HepG2 (cell line): Measurements from ENCODE around the gene NUBPL. TPM values are rescaled to one million over a fixed set of nuclear protein-coding genes. Genes with fewer than 3 reads are reported as not detected.

Source experiments
- ATAC-seq: fragments of 200-7000 bp; cut with Tn5 transposase; 3 replicates; pipeline ENCODE4 v1.9.1; 2020; ENCODE audit warnings: mild to moderate bottlenecking, moderate library complexity
- BruUV-seq: library from RNA; stranded (reverse); fragments of 400-500 nt; replicated peaks from 2 replicates; lab custom pipeline; 2021; lab: Mats Ljungman, UMichigan
- CTCF ChIA-PET: fragments of 300-600 bp; formaldehyde crosslinking; extraction: SDS; loops from one replicate; lab custom pipeline; 2021; ENCODE audit warnings: low total read pairs, inconsistent platforms, low intra/inter-chr PET ratio; lab: Yijun Ruan, JAX
- POLR2A ChIA-PET: fragments of 350-600 bp; sonication (Branson Sonifier 250); formaldehyde crosslinking; loops from one replicate; lab custom pipeline; 2020; ENCODE audit warnings: antibody characterized with exemption, inconsistent platforms; lab: Yijun Ruan, JAX
- DNase-seq: peaks from one replicate; pipeline ENCODE4 v3.0.0-alpha.2; 2015; ENCODE audit warnings: low spot score
- FAIRE-seq: peaks from 3 replicates; lab custom pipeline; 2011; peaks lifted over from hg19 to GRCh38; lab: Jason Lieb, UNC
- H2AFZ ChIP-seq: one replicate; pipeline ENCODE4 v1.6.1; 2011; ENCODE audit warnings: low read length, inconsistent platforms
- H3K27ac ChIP-seq: fragments of 300-600 bp; 3 replicates; pipeline ENCODE4 v1.8.0; 2011; ENCODE audit warnings: mixed run types, mild to moderate bottlenecking, mixed read lengths, low read length, inconsistent platforms; ENCODE audit not compliant: insufficient read depth; ENCODE audit errors: extremely low read length
- H3K27me3 ChIP-seq, 2 experiments: fragments of 200-600 bp in 1 of 2; 2 replicates in 1 of 2; 3 replicates in 1 of 2; pipeline versions ENCODE4 v1.6.0 to v1.8.0; 2011; ENCODE audit warnings: low read length in 2 of 2, mild to moderate bottlenecking in 2 of 2, moderate library complexity in 2 of 2, inconsistent platforms in 1 of 2; ENCODE audit not compliant: insufficient read depth in 2 of 2, control insufficient read depth in 1 of 2
- H3K36me3 ChIP-seq, 2 experiments: fragments of 200-600 bp in 1 of 2; replicated peaks in 1 of 2; 2 replicates in 1 of 2; 3 replicates in 1 of 2; pipeline versions ENCODE4 v1.5.1 to v1.8.0; 2011; ENCODE audit warnings: low read length in 2 of 2, inconsistent platforms in 1 of 2; ENCODE audit not compliant: insufficient read depth in 2 of 2, control insufficient read depth in 1 of 2
- H3K4me1 ChIP-seq: 2 replicates; pipeline ENCODE4 v1.5.1; 2012; ENCODE audit warnings: low read length, inconsistent platforms; ENCODE audit not compliant: insufficient read depth
- H3K4me2 ChIP-seq: 2 replicates; pipeline ENCODE4 v1.6.0; 2011; ENCODE audit warnings: low read depth, low read length, inconsistent platforms
- H3K4me3 ChIP-seq, 3 experiments: fragments of 200-600 bp in 1 of 3; sonication (generic), shearing (Covaris generic) in 1 of 3; replicated peaks in 1 of 3; 2 replicates each; pipeline ENCODE4 v1.5.1; 2011 to 2016; ENCODE audit warnings: low read length in 3 of 3, inconsistent platforms in 2 of 3, low read depth in 2 of 3, mild to moderate bottlenecking in 2 of 3, control low read depth in 1 of 3, mixed read lengths in 1 of 3; ENCODE audit not compliant: insufficient read depth in 1 of 3
- H3K79me2 ChIP-seq: one replicate; pipeline ENCODE4 v1.6.1; 2011; ENCODE audit warnings: low read length, inconsistent platforms; ENCODE audit not compliant: insufficient read depth
- H3K9ac ChIP-seq: 2 replicates; pipeline ENCODE4 v1.6.0; 2011; ENCODE audit warnings: mild to moderate bottlenecking, low read depth, low read length, inconsistent platforms; ENCODE audit not compliant: insufficient read depth
- H3K9me3 ChIP-seq: 2 replicates; pipeline ENCODE4 v1.5.1; 2012; ENCODE audit warnings: mild to moderate bottlenecking, low read length
- H4K20me1 ChIP-seq: 2 replicates; pipeline ENCODE4 v1.6.0; 2011; ENCODE audit warnings: inconsistent platforms, mild to moderate bottlenecking, low read length, moderate library complexity; ENCODE audit not compliant: insufficient read depth
- ARNT ChIP-seq: fragments of 450-650 bp; IDR thresholded peaks from 2 replicates; pipeline ENCODE4 v1.6.1; 2017
- CBX1 ChIP-seq: IDR thresholded peaks from one replicate; pipeline ENCODE4 v1.6.1; 2016; ENCODE audit warnings: antibody characterized with exemption, low read depth
- CREB3 ChIP-seq: sonication (generic); formaldehyde crosslinking; IDR thresholded peaks from 2 replicates; pipeline ENCODE4 v1.5.0; 2020; ENCODE audit warnings: missing genetic modification reagents
- CREM ChIP-seq, 2 experiments: sonication (generic) in 1 of 2; formaldehyde crosslinking in 1 of 2; IDR thresholded peaks; 2 replicates each; pipeline versions ENCODE4 v1.4.0 to v1.6.1; 2016 to 2020; ENCODE audit warnings: antibody characterized with exemption in 1 of 2, mild to moderate bottlenecking in 1 of 2, missing genetic modification reagents in 1 of 2
- ERF ChIP-seq: IDR thresholded peaks from 2 replicates; pipeline ENCODE4 v1.6.1; 2018; ENCODE audit warnings: missing biosample characterization, missing genetic modification reagents
- FOXA1 ChIP-seq, 2 experiments: fragments of 450-650 bp in 1 of 2; sonication (generic) in 1 of 2; formaldehyde crosslinking in 1 of 2; IDR thresholded peaks; 2 replicates each; pipeline versions ENCODE4 v1.4.0 to v1.6.1; 2016 to 2020; ENCODE audit warnings: missing genetic modification reagents in 1 of 2
- JUND ChIP-seq: sonication (generic); formaldehyde crosslinking; IDR thresholded peaks from 2 replicates; pipeline ENCODE4 v1.8.0; 2022; ENCODE audit warnings: mild to moderate bottlenecking, missing genetic modification reagents
- MTA1 ChIP-seq: sonication (generic); formaldehyde crosslinking; IDR thresholded peaks from 2 replicates; pipeline ENCODE4 v1.4.0; 2020; ENCODE audit warnings: missing genetic modification reagents, mild to moderate bottlenecking, borderline replicate concordance
- MYC ChIP-seq: sonication (generic); formaldehyde crosslinking; IDR thresholded peaks from 2 replicates; pipeline ENCODE4 v1.9.0; 2021; ENCODE audit warnings: missing genetic modification reagents, borderline replicate concordance
- PITX1 ChIP-seq: sonication (generic); formaldehyde crosslinking; IDR thresholded peaks from 2 replicates; pipeline ENCODE4 v1.5.1; 2020; ENCODE audit warnings: mild to moderate bottlenecking, missing genetic modification reagents
- REL ChIP-seq: sonication (generic); formaldehyde crosslinking; conservative IDR thresholded peaks from 2 replicates; pipeline ENCODE4 v1.8.0; 2022; ENCODE audit warnings: mild to moderate bottlenecking, missing genetic modification reagents, moderate library complexity
- RFXANK ChIP-seq: IDR thresholded peaks from 2 replicates; pipeline ENCODE4 v1.6.1; 2016
- SOX13 ChIP-seq, 3 experiments: fragments of 450-650 bp in 1 of 3; sonication (generic) in 1 of 3; formaldehyde crosslinking in 1 of 3; IDR thresholded peaks in 2 of 3; conservative IDR thresholded peaks in 1 of 3; 2 replicates each; pipeline versions ENCODE4 v1.5.0 to v1.6.1; 2016 to 2020; ENCODE audit warnings: antibody characterized with exemption in 1 of 3, mild to moderate bottlenecking in 1 of 3, missing compliant biosample characterization in 1 of 3, missing genetic modification reagents in 1 of 3, moderate library complexity in 1 of 3
- SRSF4 ChIP-seq: fragments of 200-400 bp; formaldehyde crosslinking; IDR thresholded peaks from one replicate; pipeline ENCODE4 v1.6.1; 2018; ENCODE audit warnings: mild to moderate bottlenecking, low read depth, low read length, moderate library complexity; ENCODE audit not compliant: poor library complexity, severe bottlenecking
- ZBTB21 ChIP-seq: sonication (generic); formaldehyde crosslinking; IDR thresholded peaks from 2 replicates; pipeline ENCODE4 v1.4.0; 2020; ENCODE audit warnings: missing genetic modification reagents
- ZNF674 ChIP-seq: sonication (generic); formaldehyde crosslinking; IDR thresholded peaks from 2 replicates; pipeline ENCODE4 v1.5.0; 2020; ENCODE audit warnings: low read depth, mild to moderate bottlenecking, missing genetic modification reagents
- WGBS: methylation state at CpG from one replicate; pipeline ENCODE4 v1.1.6; 2017; ENCODE audit warnings: low lambda C conversion rate; 5-methylcytosine and 5-hydroxymethylcytosine counted together
- in situ Hi-C: cut with HindIII; loops from 2 replicates; pipeline ENCODE4 v1.10.0; 2017; ENCODE audit warnings: low pct_unique_long_range_greater_than_20kb; ENCODE audit not compliant: extremely low pct_ligation_motif_present
- intact Hi-C: fragments of 100-400 bp; cut with micrococcal nuclease; formaldehyde crosslinking; loops from one replicate; pipeline ENCODE4 v1.10.0; 2022; ENCODE audit not compliant: unreplicated experiment
- polyA plus RNA-seq, 8 experiments: library from polyadenylated mRNA; depleted of rRNA in 3 of 8; stranded (reverse) in 7 of 8; unstranded in 1 of 8; fragments of >200 nt; fragmentation: Illumina TruSeq in 4 of 8; extraction: Trizol in 4 of 8; gene quantifications; 2 replicates each; pipeline versions ENCODE4 v1.2.1 to v1.2.3, GENCODE V29; 2011 to 2016; ENCODE audit warnings: low read depth in 4 of 8, missing spikeins in 1 of 8, mixed read lengths in 1 of 8; ENCODE audit not compliant: insufficient read depth in 1 of 8
- total RNA-seq, 5 experiments: library from RNA; depleted of rRNA; stranded (reverse); fragments of >200 nt; fragmentation: Illumina TruSeq; extraction: Trizol; gene quantifications; 2 replicates each; pipeline ENCODE4 v1.2.3, GENCODE V29; 2016; ENCODE audit warnings: low read depth in 1 of 5
- TF ChIP-seq, protein P1 (sequence below): sonication (generic); formaldehyde crosslinking; IDR thresholded peaks from 2 replicates; pipeline ENCODE4 v1.4.0; 2020; ENCODE audit warnings: missing genetic modification reagents, borderline replicate concordance
- TF ChIP-seq, protein P2 (sequence below): sonication (generic); formaldehyde crosslinking; IDR thresholded peaks from 2 replicates; pipeline ENCODE4 v1.5.0; 2020; ENCODE audit warnings: missing genetic modification reagents

Gene NUBPL
- total and polyA plus RNA-seq, 2 of the 13 experiments (the other 11 are each of a cell fraction or from before 2014, with no cell fraction given) = 21.3 to 44.1 TPM

GRCh38 chr14:31566456-31566855, 5.3 kb downstream of the NUBPL start:
- Histone ChIP-seq H3K9ac (no peak overlapping the region), H3K27me3 (no peaks in the 10 kb centered on the region; a peak in 1 of 5 replicates), H3K4me3 (no peak overlapping the region), H2AFZ (no peak overlapping the region), H3K79me2 (peaks cover 14% of the 10 kb centered on the region), H3K4me2 (no peak overlapping the region), H3K27ac (no peak overlapping the region), H3K36me3 (peaks cover 11 to 20% of the 10 kb centered on the region in 2 experiments; a peak in 4 of 5 replicates), H4K20me1 (no peaks in the 10 kb centered on the region), H3K4me1 (peaks cover 22% of the 10 kb centered on the region), H3K9me3 (no peaks in the 10 kb centered on the region)
- in situ Hi-C loops = no loop called here
- BruUV-seq = no TSS peak
- DNase-seq = no peak
- no peak for TF ChIP-seq ERF (CRISPR knock-in tag)
- no peak for TF ChIP-seq REL (CRISPR knock-in tag)
- no peak for TF ChIP-seq CBX1
- TF ChIP-seq PITX1 (CRISPR knock-in tag) = no peak
- no peak for TF ChIP-seq MYC
- TF ChIP-seq CREB3 (CRISPR knock-in tag) = no peak
- no peak for TF ChIP-seq SOX13 (IDR thresholded peaks at IDR 0.05)
- TF ChIP-seq SOX13 (CRISPR knock-in tag; conservative IDR thresholded peaks at IDR 0.05 in 1 of 2, IDR thresholded peaks at IDR 0.05 in 1 of 2) = no peak
- TF ChIP-seq FOXA1 (IDR thresholded peaks at IDR 0.05) = no peak
- no peak for TF ChIP-seq FOXA1 (CRISPR knock-in tag; IDR thresholded peaks at IDR 0.05)
- no peak for TF ChIP-seq CREM (IDR thresholded peaks at IDR 0.05)
- no peak for TF ChIP-seq CREM (CRISPR knock-in tag; IDR thresholded peaks at IDR 0.05)
- no peak for TF ChIP-seq ARNT
- TF ChIP-seq, protein P1, sequence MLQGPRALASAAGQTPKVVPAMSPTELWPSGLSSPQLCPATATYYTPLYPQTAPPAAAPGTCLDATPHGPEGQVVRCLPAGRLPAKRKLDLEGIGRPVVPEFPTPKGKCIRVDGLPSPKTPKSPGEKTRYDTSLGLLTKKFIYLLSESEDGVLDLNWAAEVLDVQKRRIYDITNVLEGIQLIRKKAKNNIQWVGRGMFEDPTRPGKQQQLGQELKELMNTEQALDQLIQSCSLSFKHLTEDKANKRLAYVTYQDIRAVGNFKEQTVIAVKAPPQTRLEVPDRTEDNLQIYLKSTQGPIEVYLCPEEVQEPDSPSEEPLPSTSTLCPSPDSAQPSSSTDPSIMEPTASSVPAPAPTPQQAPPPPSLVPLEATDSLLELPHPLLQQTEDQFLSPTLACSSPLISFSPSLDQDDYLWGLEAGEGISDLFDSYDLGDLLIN (CRISPR knock-in tag) = no peak
- TF ChIP-seq ZNF674 (CRISPR knock-in tag) = no peak
- TF ChIP-seq MTA1 (CRISPR knock-in tag) = no peak
- TF ChIP-seq, protein P2, sequence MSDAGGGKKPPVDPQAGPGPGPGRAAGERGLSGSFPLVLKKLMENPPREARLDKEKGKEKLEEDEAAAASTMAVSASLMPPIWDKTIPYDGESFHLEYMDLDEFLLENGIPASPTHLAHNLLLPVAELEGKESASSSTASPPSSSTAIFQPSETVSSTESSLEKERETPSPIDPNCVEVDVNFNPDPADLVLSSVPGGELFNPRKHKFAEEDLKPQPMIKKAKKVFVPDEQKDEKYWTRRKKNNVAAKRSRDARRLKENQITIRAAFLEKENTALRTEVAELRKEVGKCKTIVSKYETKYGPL (CRISPR knock-in tag) = no peak
- TF ChIP-seq SRSF4 = no peak
- TF ChIP-seq ZBTB21 (CRISPR knock-in tag) = no peak
- no peak for TF ChIP-seq JUND (CRISPR knock-in tag)
- no peak for TF ChIP-seq RFXANK (CRISPR knock-in tag)
- 94% methylated on average over 1 of the region's 1 CpG for WGBS
- no peak for ATAC-seq
- intact Hi-C loops = no loop called here
- ChIA-PET CTCF (no interaction called here), POLR2A (no interaction called here)
- FAIRE-seq = no peak
